GM11168 (cell line): ENCODE measurements around the gene BCL11B.

ENCODE experiments used
- in situ Hi-C: fragments of 300-500 bp; cut with MboI; formaldehyde crosslinking; loops from one replicate; pipeline ENCODE4 v1.12.0; 2022; ENCODE audit warnings: low sequenced_read_pairs; ENCODE audit not compliant: unreplicated experiment

Gene BCL11B

DNA sequence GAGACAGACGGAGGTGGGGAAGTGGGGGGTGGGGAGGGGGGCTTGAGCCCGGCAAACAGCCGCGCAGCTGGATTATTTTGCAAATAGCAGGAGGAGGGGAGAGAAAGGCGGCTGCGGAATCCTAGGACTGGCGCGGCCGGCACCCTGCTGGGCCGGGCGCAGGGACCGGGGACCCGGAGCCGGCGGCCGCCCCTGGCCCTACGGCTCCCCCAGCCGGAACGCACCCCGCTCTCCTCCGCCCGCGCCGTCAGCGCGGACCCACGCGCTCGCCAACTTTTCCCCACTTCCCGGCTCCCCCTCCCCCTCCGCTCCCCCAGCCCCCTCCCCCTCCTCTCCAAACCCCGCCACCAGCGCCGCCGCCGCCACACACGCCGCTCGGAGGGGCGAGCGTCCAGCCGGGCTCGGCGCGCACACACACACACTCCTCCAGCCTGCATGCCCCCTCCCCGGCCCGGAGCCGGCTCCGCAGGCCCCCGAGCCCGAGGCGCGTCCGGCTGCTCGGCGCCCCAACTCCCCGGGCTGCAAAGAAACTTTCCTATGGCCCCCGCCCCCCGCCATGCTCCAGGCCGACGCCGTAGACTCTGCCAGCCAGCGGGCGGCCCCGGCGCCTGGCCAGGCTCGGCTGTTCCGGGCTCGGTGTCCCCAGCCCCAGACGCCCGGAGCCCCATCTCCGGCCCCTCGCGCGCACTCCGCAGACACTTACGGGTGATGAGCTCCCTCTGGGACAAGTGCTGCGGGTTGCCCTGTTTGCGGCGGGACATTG lies 1.4 kb downstream of the BCL11B start:
- in situ Hi-C loops = loop anchor here (25.0 kb wide), 1 partner anchor 1133 kb away; no protein-coding TSS in a partner anchor

DNA sequence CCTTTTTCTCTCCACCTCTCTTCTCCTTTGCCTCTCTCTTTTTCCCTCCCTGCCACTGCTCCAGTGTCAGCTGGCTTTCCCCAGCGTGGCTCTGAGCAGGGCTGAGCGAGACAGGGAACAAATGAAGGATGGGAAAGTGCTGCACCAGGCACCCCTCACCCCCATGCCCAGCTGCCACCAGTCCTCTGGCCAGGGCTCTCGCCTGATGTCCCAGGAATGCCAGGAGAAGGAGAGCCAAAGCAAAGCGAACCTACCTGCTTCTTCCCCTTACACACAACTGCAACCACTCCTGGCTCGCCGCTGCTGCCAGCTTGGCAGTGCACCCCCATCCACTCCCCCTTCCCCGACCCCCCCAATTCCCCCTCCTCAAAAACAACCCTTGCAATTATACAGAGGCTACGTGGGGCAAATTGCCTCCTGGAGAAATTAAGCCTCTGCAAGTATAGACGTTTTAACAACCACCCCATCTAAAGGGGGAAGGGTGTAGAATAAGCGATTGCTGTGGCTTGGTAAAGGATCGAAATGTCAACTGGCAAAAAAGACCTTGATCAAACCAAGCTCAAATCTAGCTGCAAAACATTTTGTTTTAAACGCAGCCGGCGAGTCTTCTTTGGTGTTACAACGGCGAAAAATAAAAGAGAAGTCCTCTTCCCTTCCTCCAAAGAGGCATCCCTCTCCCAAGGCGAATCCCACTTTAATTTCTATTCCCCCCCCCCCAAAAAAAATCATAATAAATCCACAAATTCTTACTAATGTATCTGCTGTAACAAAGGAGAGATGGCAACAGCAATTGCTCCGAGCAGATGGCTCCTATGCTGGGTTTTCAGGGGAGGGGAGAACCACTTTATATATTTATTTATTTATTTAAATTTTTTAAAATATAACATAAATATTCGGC lies 2.9 kb downstream of the BCL11B start:
- in situ Hi-C loops = loop anchor here (25.0 kb wide), 1 partner anchor 1132 kb away; no protein-coding TSS in a partner anchor

DNA sequence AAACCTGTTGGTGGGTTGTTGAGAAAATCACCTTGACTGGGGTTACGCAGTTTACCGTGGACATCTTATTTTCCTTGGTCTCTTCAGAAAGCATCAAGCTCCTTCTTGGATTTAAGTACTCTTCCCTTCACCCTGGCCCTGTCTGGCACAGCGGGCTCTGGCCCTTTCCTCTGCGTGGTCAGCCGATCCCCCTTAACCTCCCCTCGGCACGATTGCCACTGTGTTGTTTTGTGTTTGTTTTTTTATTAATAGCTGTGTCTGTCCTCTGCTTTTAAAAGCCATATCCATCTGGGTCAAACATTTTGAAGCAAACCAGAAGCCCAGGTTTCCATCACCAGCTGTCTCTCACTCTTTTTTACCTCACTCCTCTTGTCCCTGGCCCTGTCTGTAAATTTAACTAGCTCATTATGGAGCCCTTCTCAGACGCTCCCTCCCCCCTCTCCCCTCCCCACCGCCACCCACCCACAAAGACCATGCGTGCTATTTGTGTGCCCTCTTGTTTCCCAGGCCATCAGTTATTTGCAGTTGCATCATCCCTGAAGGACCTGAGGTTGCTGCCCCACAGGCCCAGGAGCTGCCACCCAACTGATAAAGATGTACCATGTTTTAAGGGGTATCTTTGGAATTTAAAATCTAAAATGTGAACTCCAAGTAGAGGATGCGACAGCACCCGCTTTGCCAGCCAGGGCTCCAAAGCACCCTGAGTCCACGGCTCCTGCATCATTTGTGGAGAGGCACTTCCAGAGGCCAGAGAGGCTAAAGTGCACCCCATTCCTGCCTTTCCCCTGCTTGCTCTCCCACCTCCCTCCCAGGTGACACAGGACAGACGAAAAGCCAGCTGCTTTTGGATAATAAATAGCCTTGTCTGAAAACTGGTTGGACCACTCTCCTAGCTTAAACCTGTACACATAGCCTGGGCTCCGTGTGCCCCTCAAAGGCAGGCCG lies 3.9 kb downstream of the BCL11B start:
- in situ Hi-C loops = loop anchor here (25.0 kb wide), 1 partner anchor 1131 kb away; no protein-coding TSS in a partner anchor

DNA sequence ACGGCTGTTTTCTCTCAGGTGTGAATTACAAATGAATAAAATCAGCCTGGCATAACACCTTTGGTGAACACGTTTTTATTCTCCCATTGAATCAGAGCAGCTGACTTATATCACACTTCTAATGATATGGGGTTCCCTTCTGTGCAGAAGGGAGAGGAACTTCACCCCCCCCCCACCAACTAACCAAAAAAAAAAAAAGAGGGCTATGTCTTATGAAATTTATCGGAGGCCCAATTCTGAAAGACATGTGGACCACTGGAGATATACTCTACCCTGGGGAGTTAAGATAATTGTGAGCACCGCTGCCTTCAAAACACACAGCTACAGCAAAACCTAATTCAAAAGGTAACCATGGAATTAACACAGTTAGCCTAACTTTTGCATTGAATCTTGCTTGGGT lies 4.6 kb downstream of the BCL11B start:
- in situ Hi-C loops = loop anchor here (25.0 kb wide), 1 partner anchor 1130 kb away; no protein-coding TSS in a partner anchor

DNA sequence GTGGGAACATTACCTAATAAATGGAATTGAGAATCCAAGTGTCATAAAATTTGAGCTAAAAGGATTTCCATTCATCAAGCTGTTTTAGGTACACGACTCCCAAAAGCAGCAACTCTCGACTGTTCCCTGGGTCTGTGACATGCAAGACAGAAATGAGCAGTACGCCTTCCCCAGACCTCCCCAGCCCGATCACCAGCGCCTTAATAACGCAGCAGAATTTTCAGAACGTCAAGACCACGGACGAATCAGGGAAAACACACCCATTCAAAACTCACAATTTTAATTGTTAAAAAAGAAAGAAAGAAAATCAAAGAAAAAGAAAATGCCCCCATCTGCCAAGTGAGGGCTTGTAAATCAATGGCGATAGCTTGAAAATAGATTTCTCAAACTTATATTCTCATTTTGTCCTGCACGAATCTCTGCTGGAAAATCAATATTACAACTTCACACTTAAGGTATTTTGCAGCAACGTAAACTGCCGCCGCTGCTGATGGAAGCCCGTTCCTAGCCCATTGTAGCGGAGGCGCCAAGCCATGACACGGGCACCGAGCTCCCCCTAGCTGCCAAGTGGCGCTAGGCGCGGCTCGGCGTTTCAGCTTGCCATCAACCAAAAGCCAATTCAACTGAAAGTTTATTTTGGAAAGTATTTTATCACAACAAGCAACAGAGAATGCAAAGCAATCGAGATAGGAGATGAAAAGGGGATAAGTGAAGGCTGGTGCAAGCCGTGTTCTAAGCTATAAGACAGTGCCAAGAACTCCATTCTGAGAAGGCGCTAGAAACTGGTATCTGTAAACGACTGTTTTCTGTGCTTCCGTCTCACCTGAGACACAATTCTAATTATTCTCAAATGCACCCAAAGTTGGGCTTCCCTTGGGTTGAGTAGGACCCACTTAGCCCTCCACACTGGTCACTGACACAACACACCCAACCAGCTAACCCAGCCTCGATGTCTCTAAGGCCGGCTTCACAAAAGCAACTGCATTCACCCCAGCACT lies 5.5 kb downstream of the BCL11B start:
- in situ Hi-C loops = loop anchor here (25.0 kb wide), 1 partner anchor 1129 kb away; no protein-coding TSS in a partner anchor

DNA sequence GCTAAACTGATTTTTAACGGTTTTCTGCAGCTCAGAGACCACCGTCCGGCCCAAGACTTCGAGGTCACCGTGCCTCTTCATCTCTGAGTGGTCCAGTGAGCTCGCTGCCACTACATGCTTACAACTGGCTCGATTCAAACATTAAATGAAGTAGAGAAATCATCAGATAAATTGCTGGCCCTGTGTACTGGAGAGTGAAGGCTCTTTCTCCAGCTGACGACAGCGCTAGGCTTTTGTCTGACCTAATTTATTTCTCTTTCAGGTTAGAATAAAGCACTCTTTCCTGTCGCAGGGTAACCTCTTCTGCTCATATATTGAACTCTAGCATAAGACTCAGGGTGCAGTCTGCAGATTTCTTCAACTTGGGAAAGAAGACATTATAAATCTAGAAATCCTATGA lies 6.4 kb downstream of the BCL11B start:
- in situ Hi-C loops = loop anchor here (25.0 kb wide), 1 partner anchor 1128 kb away; no protein-coding TSS in a partner anchor

DNA sequence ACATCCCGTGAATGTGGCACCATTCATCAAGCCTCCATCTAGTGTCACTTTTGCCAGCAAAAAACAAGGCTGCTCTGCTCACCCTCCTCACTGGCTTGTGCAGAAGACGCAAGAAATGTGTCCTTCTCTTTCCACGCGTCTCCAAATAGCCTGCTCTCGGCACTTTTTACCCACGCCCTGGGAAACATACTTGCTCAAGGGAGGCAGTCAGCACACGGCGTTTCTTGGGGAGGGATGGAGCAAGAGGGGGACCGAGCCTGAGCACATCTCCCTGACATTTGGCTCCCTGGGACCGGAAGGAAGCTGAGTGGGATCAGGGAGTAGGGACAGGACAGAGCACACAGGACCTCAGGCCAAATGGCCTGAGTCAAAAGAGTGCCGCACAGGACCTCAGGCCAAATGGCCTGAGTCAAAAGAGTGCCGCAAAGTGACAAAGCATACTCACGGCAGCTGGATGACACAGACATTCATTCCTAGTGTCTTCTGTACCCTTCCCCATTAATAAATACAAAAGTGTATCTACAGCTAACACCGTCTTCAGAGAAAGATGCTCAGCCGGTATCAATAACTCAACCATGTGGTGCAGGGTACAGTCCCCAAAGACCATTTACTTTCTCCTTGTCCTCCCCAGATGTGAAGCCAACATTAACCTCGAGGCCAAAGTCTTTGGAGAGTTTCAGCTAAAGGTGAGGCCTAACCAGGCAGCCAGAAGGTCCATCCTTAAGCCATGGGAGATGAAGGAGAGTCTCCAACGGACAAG lies 7.1 kb downstream of the BCL11B start:
- in situ Hi-C loops = loop anchor here (25.0 kb wide), 1 partner anchor 1128 kb away; no protein-coding TSS in a partner anchor

DNA sequence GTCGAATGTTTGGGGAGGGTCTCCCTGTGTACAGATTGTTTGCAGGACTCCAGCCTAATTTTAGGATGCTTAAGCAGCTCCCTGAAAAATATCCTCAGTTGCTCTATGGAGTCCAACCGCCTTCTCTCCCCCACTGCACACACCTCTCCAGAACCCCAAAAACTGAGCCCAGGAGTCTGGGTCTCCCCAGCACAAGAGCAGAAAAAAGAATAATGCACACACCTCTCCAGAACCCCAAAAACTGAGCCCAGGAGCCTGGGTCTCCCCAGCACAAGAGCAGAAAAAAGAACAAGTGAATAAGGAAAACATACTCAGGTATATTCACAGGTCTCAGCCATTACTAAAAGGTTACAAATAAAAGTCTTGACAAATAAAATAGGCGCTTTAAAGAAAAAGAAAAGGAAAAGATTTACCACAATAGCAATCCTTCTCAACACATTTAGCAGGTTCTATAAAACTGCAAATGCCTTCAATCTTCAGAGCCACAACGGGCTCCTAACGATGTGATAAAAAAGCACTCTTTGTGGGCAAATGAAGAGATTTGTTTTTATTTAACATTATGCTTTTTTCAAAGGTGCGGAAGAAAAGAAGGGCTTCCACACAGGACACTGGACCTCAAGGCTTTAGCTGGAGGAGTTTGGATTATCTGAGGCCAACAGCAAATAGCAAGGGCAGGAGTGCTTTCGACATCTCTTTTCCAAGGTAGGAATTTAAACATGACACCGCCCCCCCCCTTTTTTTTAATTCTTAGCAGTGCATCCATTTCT lies 8.2 kb downstream of the BCL11B start:
- in situ Hi-C loops = loop anchor here (25.0 kb wide), 1 partner anchor 1126 kb away; no protein-coding TSS in a partner anchor

DNA sequence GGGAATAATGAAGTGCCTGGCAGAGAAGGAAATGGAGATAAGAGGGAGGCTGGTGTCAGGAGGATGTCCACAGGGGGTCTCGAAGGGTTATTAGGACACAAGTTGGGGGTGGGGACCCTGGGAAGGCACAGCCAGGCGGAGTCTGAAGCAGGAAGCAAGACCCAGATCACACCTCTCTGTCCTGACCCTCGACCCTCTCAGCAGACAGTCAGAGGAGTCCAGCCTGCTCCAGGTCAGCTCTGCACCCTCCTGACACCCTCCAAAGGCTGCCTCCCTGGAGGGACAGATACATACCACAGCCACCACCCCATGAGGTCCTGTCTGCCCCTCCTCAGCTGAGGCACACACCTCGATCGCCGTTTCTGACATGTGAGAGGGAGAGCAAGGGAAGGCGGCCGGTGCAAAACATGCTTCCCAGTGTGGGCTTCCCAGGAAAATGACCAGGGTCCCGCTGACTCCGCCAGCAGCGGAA lies 9.0 kb downstream of the BCL11B start:
- in situ Hi-C loops = loop anchor here (25.0 kb wide), 1 partner anchor 1126 kb away; no protein-coding TSS in a partner anchor

DNA sequence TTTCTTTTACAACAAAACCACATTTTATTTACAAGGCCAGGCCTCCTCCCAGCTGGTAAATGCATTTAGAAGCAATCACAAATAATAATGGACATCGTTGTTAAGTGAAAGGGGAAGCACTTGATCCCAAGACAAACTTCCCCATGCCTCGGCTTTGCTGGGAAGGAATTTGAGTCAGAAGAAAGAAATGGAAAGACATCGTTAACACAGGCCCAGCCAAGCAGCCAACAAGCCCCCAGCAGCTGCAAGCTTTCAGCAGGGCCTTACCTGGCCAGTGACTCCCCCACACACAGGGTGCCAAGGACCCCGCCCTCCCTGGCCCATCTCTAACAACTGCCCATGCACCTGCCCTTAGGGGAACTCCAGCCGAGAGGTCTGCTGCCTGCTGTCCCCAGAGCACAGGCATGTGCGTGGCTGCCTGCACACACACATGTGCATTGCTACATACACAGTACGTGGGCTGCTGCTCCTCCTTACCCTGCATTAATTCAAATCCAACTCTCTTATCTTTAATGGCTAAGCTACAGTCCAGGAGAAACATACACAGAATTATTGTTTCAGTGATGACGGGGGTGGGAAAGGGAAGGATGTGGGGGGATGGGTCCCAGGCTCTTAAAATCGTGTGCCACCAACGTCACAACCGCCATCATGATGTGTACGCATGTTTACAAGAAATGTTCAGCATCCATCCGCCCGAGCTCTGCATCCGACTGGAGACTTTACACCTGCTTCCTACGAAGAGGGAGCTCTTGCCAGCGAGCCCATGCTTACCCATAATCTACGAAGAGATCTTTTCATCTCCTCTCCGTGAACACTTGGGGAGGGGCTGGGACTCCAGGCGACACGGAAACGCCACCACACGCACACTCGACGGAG lies 9.8 kb downstream of the BCL11B start:
- in situ Hi-C loops = loop anchor here (25.0 kb wide), 1 partner anchor 1125 kb away; no protein-coding TSS in a partner anchor

DNA sequence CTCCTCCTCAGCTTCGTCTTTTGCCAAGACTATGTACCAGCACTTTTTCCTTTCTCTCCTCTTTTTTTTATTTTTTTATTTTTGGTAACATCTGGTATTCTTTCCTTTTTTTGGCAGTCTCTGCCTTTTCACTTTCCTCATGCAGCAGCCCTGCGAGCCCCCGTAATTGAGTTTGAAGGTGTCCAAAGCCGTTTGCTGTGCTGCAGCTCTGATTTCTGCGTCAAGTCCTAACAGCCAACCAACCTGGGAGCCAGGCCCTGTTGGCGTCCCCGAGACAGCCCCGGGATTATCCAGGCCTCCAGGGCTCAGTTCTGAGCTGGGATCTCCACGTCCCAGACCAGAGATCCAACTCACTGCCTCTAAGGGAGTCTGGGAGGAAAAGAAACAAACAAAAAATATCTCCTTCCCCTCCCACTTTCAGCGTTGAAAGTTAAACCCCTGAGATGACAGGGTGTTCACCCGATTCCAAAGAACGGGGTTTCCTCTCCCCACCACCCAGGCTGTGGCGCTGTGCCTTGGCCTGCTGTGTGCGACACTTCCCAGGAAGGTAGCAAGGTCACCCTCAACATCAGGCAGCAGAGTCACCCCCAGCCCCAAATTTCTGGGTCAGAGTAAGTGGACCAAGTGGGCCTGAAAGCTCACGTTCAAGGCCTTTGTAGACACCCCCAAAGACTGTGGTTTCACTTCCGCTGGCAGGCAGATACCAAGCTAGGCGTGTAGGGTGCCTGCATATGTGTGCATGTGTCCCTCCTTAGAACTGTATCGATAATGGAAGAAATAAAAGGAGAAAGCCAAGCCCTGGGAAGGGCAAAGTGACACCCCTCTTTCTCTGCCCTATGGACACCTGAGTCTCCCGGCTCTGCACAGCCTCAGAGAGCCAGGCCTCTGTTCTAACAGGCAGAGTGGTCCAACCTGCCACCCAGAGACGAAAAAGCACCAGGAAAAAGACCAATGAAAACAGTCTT lies 11.1 kb downstream of the BCL11B start:
- in situ Hi-C loops = loop anchor here (25.0 kb wide), 1 partner anchor 1124 kb away; no protein-coding TSS in a partner anchor

DNA sequence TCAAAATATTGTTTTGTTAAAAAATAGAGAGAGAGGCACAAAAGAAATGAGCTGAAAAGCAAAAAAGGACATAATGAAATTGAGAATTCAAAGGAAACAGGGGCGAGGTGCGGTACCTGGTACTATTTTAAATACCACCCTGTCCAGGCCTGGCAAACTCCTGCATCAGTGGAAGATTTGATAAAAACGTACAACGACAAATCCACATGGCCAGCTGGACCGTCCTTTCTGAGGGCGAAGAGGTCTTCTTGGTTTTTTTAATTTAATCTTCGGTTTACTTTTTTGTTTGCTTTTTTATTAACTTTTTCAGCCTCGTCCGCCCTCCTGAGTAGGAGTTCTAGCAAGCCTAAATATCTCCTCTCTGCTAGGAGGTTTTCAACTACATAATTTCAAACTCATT lies 11.9 kb downstream of the BCL11B start:
- in situ Hi-C loops = loop anchor here (25.0 kb wide), 1 partner anchor 1123 kb away; no protein-coding TSS in a partner anchor

DNA sequence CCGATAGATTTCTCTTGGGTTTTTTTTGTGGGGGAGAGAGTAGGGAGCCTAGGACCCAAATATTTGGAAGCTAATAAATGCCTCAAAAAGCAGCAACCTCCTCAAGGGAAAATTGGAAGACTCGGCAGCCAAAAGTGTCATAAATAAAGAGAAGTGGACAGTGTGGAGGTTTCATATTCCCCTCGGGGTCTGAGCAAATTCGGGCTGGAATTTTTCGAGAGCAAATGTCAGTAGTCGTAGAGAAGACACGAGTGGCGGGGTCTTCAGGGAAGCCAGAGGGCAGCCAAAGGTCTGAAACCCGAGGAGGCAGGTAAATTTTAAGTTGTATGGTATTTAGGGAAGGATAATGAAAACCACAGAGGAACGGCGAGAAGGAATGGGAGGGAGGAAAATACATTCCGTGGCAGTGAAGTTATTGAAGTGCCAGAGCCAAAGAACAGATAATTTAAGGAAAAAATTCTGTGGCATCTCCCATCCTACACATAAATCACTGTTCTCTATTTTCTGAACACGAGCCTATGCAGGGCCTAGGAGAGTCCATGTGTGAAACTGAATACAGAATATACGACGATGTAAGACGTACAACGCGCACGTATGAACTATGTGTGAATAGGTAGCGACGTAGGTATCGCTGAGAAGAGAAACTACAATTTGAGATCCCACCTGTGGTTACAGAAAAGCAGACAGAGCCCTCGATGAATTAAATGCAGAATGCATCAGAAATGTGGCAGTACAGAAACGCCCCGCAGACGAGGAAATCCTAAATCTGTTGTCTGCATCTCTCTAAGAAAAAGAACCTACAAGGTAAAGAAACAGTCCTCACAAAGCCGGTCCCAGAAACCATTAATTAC lies 12.9 kb downstream of the BCL11B start:
- in situ Hi-C loops = loop anchor here (25.0 kb wide), 1 partner anchor 1122 kb away; no protein-coding TSS in a partner anchor
